SJSA1 (cell line): ENCODE measurements around the gene NRXN3. TPM values are rescaled to one million over a fixed set of nuclear protein-coding genes. Genes with fewer than 3 reads are reported as not detected.

Experiments used
- DNase-seq, 2 experiments: peaks; one replicate each; pipeline ENCODE4 v3.0.0-alpha.2; 2015 to 2020; ENCODE audit warnings: low spot score in 2 of 2, low read depth in 1 of 2
- H3K27ac ChIP-seq: fragments of 250-450 bp; sonication (Bioruptor Pico); 2 replicates; pipeline ENCODE4 v1.5.1; 2020; ENCODE audit warnings: mild to moderate bottlenecking, moderate library complexity
- H3K27me3 ChIP-seq: fragments of 250-450 bp; sonication (Bioruptor Pico); replicated peaks from 2 replicates; pipeline ENCODE4 v1.5.1; 2020; ENCODE audit warnings: mild to moderate bottlenecking, moderate library complexity
- H3K36me3 ChIP-seq: fragments of 250-450 bp; sonication (Bioruptor Pico); 2 replicates; pipeline ENCODE4 v1.5.1; 2020; ENCODE audit warnings: mild to moderate bottlenecking
- H3K4me1 ChIP-seq: fragments of 250-450 bp; sonication (Bioruptor Pico); replicated peaks from 2 replicates; pipeline ENCODE4 v1.6.1; 2021; ENCODE audit warnings: mild to moderate bottlenecking
- H3K4me3 ChIP-seq: fragments of 250-450 bp; sonication (Bioruptor Pico); 2 replicates; pipeline ENCODE4 v1.5.1; 2020; ENCODE audit warnings: mild to moderate bottlenecking
- H3K9me3 ChIP-seq: fragments of 250-450 bp; sonication (Bioruptor Pico); replicated peaks from 2 replicates; pipeline ENCODE4 v1.5.1; 2020; ENCODE audit warnings: mild to moderate bottlenecking
- total RNA-seq: library from RNA; depleted of rRNA; stranded (reverse); fragments of >200 nt; shearing (Covaris generic); gene quantifications from 2 replicates; pipeline ENCODE4 v1.2.3, GENCODE V29; 2014

Gene NRXN3
- total RNA-seq, 1 experiment from 2014 or later: 1.0 TPM

GRCh38 chr14:79670811-79671210 is 1500.6 kb downstream of the NRXN3 start:
- Histone ChIP-seq H3K4me3 (no peak overlapping the region), H3K9me3 (no peaks in the 10 kb centered on the region), H3K27me3 (no peaks in the 10 kb centered on the region), H3K36me3 (no peaks in the 10 kb centered on the region), H3K27ac (no peak overlapping the region), H3K4me1 (no peaks in the 10 kb centered on the region)
- DNase-seq: no peak

DNA sequence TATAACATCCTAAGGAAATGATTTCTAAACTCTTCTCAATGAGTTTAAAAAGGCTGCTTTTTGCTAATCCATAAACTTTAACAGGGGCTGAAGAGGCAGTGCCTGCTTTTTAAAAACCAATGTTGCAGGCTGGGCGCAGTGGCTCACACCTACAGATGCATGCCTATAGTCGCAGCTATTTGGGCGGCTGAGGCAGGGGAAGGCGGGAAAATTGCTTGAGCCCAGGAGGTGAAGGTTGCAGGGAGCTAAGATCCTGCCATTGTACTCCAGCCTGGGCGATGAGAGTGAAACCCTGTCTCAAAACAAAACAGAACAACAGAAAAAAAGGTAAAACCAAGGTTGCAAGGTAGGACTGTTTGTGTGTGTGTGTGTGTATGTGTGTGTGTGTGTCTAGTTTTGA is 1509.9 kb downstream of the NRXN3 start:
- H3K4me1 ChIP-seq: no peaks in the 10 kb centered on the region
- H3K4me3 ChIP-seq: no peak overlapping the region
- DNase-seq: no peak
- H3K27ac ChIP-seq: no peak overlapping the region
- H3K9me3 ChIP-seq: no peaks in the 10 kb centered on the region
- H3K27me3 ChIP-seq: no peaks in the 10 kb centered on the region
- no peaks in the 10 kb centered on the region for H3K36me3 ChIP-seq

GRCh38 chr14:79686196-79686595 is 1516.0 kb downstream of the NRXN3 start:
- Histone ChIP-seq H3K4me3 (no peak overlapping the region), H3K36me3 (no peaks in the 10 kb centered on the region), H3K4me1 (no peaks in the 10 kb centered on the region), H3K9me3 (no peaks in the 10 kb centered on the region), H3K27me3 (no peaks in the 10 kb centered on the region), H3K27ac (no peak overlapping the region)
- DNase-seq: no peak

GRCh38 chr14:79690960-79691359 is 1520.8 kb downstream of the NRXN3 start:
- Histone ChIP-seq H3K4me1 (no peaks in the 10 kb centered on the region), H3K27me3 (no peaks in the 10 kb centered on the region), H3K27ac (no peak overlapping the region), H3K4me3 (no peak overlapping the region), H3K36me3 (no peaks in the 10 kb centered on the region), H3K9me3 (no peaks in the 10 kb centered on the region)
- no peak for DNase-seq

DNA sequence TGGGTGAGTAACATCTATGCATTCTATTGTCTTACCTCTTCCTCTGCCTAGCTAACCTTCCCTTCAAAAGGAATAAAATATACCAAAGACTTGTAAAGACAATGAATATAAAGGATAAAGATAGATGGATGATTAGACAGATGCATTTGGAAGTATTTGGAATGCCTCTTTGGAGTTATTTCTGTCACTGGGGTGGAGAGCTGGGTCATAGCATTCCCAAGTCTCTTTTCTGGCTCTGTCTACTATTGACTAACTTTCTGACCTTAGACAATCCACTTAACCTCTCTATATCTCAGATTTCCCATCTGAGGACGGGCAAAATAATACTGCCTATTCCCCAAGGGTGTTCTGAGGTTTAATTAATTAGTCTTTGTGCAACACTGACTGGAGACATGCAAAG is 1523.8 kb downstream of the NRXN3 start:
- H3K27ac ChIP-seq: no peak overlapping the region

GRCh38 chr14:79695307-79695706 is 1525.1 kb downstream of the NRXN3 start:
- H3K4me3 ChIP-seq: no peak overlapping the region

More for the DNA sequence above, 1523.8 kb downstream of the NRXN3 start:
- no peaks in the 10 kb centered on the region for H3K36me3 ChIP-seq
- no peaks in the 10 kb centered on the region for H3K9me3 ChIP-seq
- DNase-seq: no peak
- H3K27me3 ChIP-seq: no peaks in the 10 kb centered on the region
- no peak overlapping the region for H3K4me3 ChIP-seq
- H3K4me1 ChIP-seq: no peaks in the 10 kb centered on the region

GRCh38 chr14:79698298-79698711 is 1528.1 kb downstream of the NRXN3 start:
- Histone ChIP-seq H3K27me3 (no peaks in the 10 kb centered on the region), H3K9me3 (no peaks in the 10 kb centered on the region), H3K4me1 (no peaks in the 10 kb centered on the region), H3K4me3 (no peak overlapping the region), H3K27ac (no peak overlapping the region), H3K36me3 (no peaks in the 10 kb centered on the region)
- no peak for DNase-seq

More at GRCh38 chr14:79695307-79695706, 1525.1 kb downstream of the NRXN3 start:
- H3K27ac ChIP-seq: no peak overlapping the region
- DNase-seq: no peak
- no peaks in the 10 kb centered on the region for H3K36me3 ChIP-seq
- no peaks in the 10 kb centered on the region for H3K27me3 ChIP-seq
- H3K4me1 ChIP-seq: no peaks in the 10 kb centered on the region
- H3K9me3 ChIP-seq: no peaks in the 10 kb centered on the region

DNA sequence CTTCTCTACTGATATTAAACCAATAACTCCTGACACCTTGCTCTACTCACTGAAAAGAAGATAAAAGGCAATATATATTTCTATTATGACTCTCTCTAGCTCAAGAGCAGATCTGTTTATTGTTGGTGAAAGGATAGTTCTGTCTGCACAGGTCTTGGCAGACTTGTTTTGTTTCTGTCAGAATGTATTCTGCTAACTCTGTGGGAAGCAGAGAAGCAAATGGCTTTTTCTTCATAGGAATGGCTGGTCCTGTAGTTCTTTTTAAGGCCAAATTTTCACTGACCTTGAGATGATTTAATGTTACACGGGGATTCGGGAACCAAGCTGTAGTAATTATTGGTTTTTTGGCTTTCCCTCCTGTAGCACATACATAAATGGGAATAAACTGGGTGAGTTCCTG is 1529.0 kb downstream of the NRXN3 start:
- Histone ChIP-seq H3K27me3 (no peaks in the 10 kb centered on the region), H3K4me1 (no peaks in the 10 kb centered on the region), H3K36me3 (no peaks in the 10 kb centered on the region), H3K4me3 (no peak overlapping the region), H3K27ac (no peak overlapping the region), H3K9me3 (no peaks in the 10 kb centered on the region)
- no peak for DNase-seq

- Histone ChIP-seq H3K27ac (no peak overlapping the region), H3K36me3 (no peaks in the 10 kb centered on the region), H3K27me3 (no peaks in the 10 kb centered on the region), H3K9me3 (no peaks in the 10 kb centered on the region), H3K4me3 (no peak overlapping the region), H3K4me1 (no peaks in the 10 kb centered on the region)
- no peak for DNase-seq
Observed at GRCh38 chr14:79701371-79701770, 1531.2 kb downstream of the NRXN3 start.

DNA sequence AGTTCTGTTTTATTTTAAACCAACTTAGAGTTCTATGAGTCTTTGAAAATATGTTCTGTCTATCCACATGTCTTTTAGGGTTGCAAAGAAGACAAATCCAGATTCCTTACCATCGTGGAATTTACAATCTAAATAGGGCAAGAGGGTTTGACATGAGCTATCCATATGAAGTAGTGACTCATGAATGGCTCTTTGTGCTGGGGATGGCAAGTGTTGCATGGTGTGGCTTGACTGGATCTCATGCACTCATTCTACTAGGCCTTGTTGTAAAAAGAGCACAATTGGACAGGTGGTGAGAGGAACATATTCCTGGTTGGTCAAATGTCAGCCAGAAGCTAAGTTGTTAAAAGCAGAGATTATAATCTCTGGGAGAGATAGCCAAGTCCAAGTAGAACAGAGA is 1532.0 kb downstream of the NRXN3 start:
- DNase-seq: no peak
- no peak overlapping the region for H3K4me3 ChIP-seq
- no peaks in the 10 kb centered on the region for H3K4me1 ChIP-seq
- H3K27me3 ChIP-seq: no peaks in the 10 kb centered on the region
- no peaks in the 10 kb centered on the region for H3K9me3 ChIP-seq
- no peak overlapping the region for H3K27ac ChIP-seq
- no peaks in the 10 kb centered on the region for H3K36me3 ChIP-seq

DNA sequence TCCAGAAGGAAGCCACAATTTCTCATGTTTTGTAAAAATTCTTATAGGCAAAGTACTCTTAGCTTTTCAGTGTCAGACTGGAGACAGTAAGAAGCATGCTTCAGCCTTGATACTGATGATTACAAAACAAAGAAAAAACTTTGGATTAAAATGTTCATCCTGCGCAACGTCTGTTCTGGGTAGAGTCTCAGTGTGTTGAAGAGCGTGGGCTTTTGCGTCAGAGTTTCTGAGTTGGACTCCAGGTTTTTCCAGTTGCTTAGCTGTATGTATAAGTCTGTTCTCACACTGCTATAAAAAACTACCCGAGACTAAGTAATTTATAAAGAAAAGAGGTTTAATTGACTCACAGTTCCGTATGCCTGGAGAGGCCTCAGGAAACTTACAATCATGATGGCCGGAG is 1533.0 kb downstream of the NRXN3 start:
- no peaks in the 10 kb centered on the region for H3K36me3 ChIP-seq
- no peak overlapping the region for H3K4me3 ChIP-seq
- no peak overlapping the region for H3K27ac ChIP-seq
- no peaks in the 10 kb centered on the region for H3K27me3 ChIP-seq
- no peaks in the 10 kb centered on the region for H3K4me1 ChIP-seq
- no peaks in the 10 kb centered on the region for H3K9me3 ChIP-seq
- no peak for DNase-seq

DNA sequence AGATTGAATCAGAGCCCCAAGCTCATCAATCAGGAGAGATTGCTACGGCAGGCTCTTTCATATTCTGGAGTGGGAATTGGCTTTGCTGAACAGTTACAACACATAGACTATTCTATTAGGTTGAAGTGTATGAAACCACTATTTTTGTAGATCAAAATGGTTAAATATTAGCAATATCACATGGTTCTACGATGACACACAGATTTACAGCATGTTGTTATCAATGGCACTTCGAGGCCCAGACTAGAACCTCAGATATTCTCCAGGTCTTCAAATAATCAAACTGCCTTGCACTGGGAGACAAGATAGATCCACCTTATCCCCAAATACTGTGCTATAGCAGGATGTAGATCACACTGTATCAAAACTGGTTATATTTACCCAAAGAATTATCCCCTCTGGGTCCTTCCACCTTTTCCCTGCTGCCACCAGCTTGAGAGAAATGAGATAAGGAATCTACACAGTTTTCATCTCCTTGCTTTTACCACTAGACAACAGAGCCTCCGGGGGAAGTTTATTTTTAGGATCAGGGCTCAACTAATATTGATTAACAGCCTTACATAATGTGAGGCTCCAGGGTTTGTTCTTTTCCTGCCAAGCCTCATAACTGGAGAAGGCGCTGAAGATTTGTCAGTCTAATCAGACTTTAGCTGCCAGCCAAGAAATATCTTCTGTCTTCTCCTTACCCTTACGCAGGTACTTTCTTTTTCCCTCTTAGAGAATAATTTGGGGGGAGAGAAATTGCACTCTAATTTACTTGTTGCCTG is 1534.1 kb downstream of the NRXN3 start:
- no peaks in the 10 kb centered on the region for H3K27me3 ChIP-seq
- peaks cover 8% of the 10 kb centered on the region for H3K4me1 ChIP-seq
- DNase-seq: no peak

GRCh38 chr14:79705126-79705894 is 1535.1 kb downstream of the NRXN3 start:
- Histone ChIP-seq H3K4me3 (no peak overlapping the region), H3K27me3 (no peaks in the 10 kb centered on the region), H3K27ac (no peak overlapping the region), H3K4me1 (peaks cover 16% of the 10 kb centered on the region), H3K36me3 (no peaks in the 10 kb centered on the region), H3K9me3 (no peaks in the 10 kb centered on the region)
- no peak for DNase-seq

More for the DNA sequence above, 1534.1 kb downstream of the NRXN3 start:
- Histone ChIP-seq H3K27ac (no peak overlapping the region), H3K9me3 (no peaks in the 10 kb centered on the region), H3K4me3 (no peak overlapping the region), H3K36me3 (no peaks in the 10 kb centered on the region)

GRCh38 chr14:79706382-79706781 is 1536.2 kb downstream of the NRXN3 start:
- no peak overlapping the region for H3K27ac ChIP-seq
- no peaks in the 10 kb centered on the region for H3K36me3 ChIP-seq
- H3K27me3 ChIP-seq: no peaks in the 10 kb centered on the region
- peaks cover 25% of the 10 kb centered on the region for H3K4me1 ChIP-seq
- no peaks in the 10 kb centered on the region for H3K9me3 ChIP-seq
- H3K4me3 ChIP-seq: no peak overlapping the region
- DNase-seq: no peak
